ENCODE results near the gene EPHA4.
A peak's percentile ranks its signal among the peaks of the same experiment; 100 is the strongest.

Gene EPHA4

DNA sequence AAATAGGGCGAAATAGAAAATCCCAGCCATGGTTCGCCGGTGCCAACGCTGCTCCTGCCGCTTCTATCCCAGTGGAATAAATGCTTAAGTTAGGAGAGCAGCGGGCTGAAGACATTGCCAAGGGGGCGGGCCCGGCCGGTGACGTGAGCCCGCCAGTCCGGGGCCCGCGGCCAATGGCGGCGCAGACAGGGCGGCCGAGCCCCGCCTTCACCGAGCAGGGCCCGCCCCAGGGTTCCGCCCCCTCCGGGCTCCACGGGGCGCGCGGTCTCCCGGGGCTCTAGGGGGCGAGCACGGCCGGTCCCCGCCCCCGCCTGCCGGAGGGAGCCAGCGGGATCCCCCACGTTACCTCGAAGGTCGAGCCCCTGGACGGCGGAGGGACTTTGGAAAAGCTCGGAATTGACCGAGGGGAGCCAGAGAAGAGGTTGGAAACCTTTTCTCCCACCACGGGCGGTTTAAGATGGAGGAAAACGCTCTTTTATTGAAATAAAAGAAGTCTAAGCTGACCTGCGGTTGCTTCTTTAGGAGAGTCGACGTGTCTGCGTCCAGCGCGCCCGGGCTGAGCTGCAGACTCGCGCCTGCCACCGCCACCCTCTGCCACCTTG, at the start of gene EPHA4:
Gene EPHA4, minus strand, starts transcription at position 86 of the 602 bp plus-strand sequence. Its CDS starts 56 bp downstream, at position 30.
- peak; percentile 83 for DNase-seq

DNA sequence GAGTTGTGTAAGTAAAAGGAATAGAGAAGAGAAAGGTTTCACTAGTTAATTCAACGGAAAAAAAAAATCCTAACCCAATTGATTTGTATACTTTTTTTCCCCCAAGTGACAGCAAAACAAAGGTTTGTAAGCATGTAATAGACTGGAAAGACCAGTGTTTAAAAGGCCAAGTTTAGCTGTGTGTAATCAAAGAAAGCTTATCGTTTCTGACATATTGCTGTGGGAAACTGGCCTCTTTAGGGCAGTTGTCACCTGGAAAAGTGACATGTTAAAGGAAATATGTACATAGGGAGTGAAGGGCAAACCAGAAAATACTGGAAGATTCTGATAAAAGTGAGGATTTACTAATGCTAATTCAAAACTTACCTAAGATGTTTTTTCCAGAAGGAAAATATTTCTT, 45.9 kb upstream of the EPHA4 start:
- no peak for DNase-seq

DNA sequence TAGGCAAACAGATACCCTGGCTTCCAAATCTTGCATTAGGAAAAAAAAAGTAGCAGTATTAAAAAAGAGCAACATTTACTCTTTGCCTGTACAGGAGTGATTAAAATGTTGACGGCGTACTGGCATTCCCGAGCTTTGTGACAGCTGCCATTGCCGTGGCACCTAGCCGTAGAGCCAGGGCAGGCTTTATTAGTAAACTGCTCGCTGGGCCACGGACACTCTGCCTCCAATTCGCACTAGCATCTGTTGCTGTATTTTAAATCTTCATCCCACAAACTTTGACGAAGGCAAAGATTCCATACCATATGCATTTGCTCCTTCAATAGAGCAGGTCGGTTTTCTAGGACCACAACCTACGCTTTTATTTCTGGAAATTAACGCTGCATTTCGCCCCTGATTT, 44.5 kb upstream of the EPHA4 start:
- no peak for DNase-seq

DNA sequence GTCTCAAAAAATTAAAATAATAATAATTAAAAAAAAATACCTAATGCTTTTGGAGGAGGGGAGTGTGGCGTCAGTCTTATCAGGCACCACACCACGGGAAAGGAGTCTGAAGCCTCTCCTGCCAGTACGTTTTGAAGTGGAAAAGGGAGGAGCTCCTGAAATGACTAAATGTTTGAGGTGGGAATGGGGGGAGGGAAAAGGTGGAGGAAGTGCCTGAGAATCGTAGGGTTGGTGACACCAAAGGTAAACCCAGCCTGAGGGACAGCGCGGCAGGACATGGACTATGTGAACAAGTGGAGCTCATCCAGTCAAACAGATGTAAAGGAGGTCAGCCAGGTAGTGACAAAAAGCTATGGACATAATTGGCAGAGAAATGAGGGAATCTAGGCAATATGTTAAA, 42.2 kb upstream of the EPHA4 start:
- DNase-seq = no peak

DNA sequence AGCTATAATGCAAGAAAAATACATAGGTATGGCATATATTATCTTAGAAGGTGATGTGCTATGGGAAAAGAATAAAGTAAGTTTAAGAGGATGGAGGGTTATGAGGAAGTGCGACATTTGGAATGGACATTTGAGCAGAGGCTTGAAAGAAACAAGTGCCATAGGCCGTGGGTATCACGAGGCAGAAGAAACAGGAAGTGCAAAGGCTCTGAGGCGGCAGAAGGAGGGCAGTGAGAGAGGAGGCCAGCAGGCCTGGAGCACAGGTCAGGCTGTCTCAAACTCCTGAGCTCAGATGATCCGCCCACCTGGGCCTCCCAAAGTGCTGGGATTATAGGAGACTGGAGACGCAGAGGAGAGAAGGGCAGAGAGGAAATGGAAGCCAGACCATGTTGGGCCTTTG, 40.7 kb upstream of the EPHA4 start:
- no peak for DNase-seq

DNA sequence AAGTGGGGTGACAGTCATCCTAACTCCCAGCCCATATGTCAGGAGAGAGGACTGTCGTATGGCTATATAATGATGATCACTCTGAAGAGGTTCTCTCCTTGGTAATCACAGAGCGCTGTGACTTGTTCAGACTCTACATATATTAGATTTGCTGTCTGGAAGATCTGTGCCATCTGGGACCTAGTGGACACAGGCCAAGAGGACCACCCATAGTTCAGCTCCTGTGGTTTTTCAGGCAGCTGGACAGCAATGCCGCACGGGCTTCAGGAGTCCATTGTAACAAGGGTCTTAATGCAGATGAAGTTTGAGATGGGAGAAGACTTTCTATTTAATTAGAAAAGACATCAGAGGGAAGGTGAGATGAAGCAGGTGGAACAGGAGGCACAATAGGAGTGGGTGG, 40.1 kb upstream of the EPHA4 start:
- no peak for DNase-seq

DNA sequence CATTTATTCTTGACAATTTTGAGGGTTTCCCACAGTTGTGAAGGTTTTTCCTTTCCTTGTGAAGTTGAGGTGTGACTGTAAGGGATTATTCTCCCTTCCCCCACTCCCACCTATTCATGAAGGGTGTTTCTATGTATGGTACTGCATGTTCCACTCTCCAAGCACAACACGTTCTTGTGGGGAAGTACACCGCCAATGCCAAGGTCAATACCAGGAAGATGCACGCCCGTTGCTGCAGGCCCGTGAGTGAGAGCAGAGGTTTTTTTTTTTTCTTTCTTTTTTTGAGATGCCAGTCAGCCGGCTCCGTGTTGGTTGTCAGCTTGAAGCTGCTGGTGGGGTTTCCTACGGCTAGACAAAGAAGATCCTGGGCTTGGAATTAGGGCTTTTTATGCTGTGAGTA, 38.6 kb upstream of the EPHA4 start:
- DNase-seq = no peak

DNA sequence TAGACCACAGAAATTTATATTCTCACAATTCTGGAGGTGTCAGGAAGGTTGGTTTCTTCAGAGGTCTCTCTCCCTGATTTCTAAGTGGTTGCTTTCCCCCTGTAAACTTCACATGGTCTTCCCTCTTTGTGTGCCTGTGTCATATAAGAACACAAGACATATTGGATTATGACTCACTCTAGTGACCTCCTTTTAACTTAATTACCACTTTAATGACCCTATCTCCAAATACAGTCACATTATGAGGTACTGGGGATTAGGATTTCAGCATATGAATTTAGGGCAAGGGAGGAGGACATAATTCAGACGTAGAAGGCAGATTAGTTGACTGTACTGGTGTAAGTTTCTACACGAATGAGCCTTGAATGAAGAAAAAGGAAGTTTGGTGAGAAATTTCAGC, 38.2 kb upstream of the EPHA4 start:
- DNase-seq = no peak

DNA sequence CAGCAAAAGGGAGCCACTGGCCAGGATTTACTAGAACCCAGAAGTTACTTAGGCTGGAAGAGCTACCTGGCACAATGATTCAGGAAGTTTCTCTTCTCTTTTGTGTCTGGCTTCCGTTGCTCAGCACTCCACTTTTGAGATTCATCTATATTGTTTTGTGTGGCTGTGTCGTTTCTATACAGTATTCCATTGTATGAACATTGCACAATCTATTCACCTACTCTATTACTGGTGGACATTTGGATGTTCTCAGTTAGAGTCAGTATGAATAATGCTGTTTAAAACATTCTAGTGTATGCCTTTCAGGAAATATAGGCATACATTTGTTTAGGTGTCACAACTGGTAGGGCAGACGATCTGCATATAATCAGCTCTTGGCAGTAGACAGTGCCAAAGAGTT, 36.3 kb upstream of the EPHA4 start:
- DNase-seq = no peak

DNA sequence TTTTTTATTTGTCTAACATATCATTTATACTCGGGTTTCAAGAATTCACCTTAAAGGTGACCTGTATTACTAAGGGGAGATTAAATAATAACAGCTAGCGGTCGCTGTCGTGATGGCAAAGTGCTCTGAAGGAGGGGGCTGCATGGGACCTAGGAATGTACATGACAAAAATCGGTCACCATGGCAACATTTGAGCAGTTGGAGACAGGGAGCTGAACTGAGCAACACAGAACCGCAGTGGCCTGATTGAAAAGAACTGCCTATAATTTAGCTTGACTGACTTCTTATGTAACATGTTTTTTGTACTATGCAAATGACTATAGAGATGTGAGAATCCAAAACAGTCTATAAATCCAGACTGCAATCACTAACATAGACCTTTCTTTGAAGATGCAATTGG, 34.3 kb upstream of the EPHA4 start:
- DNase-seq = no peak

DNA sequence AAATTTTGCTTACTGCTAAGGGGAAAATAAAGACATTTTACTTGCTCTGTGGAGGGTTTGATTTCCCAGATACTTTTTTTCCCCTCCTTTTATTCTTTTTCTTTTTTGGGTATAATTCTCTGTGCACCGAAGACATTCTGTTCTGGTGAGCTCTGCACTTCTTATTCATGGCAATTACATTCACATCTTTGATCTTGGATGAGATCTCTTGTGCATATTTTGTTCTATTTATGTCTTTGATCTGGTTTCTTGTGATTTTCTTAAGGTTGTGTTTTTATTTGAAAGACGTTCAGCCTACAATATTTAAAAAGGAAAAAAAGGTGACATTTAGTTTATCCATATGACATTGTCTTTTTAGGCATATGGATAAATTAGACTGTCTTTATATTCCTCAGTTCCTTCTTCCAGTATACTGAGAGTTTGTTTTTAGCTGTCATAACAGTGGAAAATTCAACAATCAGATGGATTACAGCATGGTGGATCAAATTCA, 33.7 kb upstream of the EPHA4 start:
- no peak for DNase-seq

DNA sequence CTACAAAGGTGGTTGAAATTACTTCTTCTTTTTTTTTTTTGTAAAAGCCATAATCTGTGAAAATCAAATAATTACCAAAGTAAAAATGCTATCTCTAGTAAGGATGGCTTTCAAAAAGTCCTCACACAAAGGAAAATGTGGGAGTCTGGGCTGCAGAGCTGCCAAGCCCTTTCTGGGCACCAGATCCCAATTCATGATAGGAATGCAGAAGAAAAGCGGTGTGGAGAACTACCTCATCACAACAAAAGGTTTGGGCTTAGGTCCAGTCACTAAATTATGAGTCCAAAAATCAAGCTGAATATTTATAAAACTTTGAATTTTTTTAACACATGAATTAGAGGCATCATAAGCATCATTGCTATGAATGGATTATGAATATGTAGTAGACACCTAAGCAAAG, 30.8 kb upstream of the EPHA4 start:
- no peak for DNase-seq

DNA sequence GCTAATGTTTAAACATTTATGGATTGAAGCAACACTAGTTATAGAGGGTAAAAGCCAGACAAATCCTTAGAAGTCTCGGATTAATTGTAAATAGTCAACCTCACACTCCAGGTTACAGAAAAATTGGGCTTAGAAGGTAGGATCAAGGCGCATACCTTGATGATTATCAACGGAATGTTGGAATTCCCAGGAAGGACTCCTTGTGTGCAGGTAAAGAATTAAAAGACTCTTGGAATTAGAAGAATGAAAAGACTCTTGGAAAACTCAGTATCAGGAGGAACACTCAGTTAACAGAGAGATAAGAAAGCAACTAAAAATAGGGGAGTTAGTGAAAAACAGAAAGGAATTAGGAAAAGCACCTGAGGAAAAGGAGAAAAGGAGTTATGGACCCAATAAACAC, 29.3 kb upstream of the EPHA4 start:
- DNase-seq = no peak

DNA sequence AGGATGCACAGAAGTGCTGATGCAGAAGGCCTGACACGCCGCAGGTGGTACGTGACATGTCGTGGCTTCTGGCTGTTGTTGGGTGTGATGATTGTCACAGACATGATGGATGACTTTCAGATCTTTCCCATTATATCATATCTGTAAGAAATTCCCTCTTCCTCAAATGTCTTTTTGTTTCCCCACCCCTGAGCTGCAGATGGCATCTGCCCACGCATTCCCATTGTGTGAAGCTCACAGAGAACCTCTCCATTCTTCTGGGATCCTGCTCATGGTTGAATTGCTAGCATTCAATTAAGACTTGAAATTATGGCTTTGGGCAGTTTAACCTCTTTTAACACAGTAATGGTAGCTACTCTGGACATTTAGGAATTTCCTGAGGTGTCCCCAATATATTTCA, 28.3 kb upstream of the EPHA4 start:
- DNase-seq = no peak

DNA sequence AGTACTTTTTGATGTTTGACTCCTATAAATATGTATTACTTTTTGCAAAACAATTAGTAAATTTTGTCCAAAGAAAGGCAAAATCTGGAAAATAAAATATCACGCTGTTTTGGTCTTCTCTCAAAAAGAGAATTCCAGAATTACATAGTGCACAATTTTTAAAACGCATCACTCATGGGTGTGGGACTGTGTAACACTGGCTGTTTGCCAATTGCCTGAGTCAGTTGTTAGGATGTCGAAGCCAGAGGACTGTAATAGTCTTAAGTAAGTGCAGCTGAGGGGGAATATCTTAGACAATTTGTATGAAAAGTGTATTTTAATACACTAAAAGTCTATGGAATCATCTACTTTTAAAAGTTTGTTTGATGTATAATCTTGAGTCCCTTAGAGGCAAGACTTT, 24.1 kb upstream of the EPHA4 start:
- no peak for DNase-seq

DNA sequence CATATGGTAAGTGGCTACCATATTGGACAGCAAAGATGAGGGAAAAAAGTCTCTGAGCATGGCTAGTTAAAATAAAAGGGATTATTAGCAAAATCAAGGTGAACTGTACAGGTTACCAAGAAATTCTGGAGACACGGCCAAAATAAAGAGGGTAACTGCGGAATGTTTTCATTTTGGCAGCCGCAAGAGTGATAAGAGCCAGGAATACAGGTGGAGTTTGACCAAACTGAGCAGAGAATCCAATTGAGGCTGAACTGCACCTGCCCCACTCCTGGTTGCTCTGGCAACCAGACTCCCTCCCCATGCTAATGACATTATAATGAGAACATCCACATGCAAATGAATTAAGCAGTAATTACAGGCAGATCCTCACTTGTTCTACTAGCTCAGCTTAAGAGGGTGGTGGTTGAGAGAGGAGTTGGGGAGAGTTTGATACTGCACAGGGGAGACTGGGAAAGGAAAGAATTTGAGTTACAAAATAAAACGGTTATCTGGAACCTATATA, 18.8 kb upstream of the EPHA4 start:
- DNase-seq = peak; percentile 9

DNA sequence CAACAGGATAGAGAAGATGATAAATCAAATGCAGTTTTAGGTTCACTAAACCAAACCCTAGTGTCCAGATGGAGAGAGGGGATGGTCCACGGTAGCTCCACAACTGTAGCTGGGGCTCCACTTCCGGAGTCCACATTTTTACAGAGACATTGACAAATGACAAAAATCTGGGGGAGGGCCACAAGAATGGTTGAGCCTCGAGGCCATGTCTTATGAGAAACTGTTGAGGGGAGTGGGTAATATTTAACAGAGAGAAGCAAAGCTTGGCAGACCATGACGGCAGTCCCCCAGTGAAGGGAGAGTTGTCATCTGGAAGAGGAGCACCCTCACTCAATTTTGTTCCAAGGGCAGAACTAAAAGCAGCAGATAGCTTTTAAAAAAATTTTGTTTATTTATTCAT, 17.6 kb upstream of the EPHA4 start:
- no peak for DNase-seq

DNA sequence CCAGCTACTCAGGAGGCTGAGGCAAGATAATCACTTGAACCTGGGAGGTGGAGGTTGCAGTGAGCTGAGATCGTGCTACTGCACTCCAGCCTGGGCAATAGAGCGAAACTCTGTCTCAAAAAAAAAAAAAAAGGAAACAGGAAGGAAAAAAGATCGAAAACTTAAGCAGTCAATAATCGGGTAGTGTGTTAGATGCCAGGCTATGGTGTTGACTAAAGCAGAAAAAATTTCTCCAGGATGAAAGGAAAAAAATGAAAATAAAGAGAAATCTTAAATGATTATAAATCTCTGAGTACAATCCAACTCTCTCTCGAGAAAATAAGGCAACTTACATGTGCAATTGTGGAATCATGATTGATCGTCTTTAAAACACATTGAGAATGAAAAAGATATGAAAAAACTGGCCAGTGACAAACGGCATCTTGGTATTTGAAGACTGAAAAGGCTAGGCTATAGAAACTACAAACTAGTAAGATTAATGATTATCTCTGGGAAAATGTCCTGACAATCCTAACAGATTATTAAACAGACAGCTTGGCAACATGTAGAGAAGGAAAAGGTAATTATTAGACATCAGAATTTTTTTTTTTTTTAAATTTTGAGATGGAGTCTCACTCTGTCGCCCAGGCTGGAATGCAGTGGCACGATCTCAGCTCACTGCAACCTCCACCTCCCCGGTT, 16.3 kb upstream of the EPHA4 start:
- DNase-seq = no peak

DNA sequence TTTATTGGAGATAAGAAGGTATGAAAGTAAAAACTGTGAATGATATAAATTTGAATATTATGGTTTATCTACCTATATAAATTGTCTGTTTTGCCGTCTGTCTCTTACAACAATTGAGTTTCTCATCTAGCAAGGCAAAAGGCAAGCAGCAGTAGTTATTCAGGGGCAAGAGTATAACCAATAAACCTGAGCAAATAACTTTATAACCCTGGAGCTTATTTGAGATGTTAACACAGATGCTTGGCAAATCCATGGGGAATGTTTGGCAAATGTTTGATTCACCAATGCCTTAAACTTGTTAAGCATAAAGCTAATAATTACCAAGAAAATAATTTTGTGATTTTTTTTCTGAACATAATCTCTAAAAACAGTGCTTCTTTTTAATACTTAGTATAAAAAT, 9.9 kb upstream of the EPHA4 start:
- no peak for DNase-seq

DNA sequence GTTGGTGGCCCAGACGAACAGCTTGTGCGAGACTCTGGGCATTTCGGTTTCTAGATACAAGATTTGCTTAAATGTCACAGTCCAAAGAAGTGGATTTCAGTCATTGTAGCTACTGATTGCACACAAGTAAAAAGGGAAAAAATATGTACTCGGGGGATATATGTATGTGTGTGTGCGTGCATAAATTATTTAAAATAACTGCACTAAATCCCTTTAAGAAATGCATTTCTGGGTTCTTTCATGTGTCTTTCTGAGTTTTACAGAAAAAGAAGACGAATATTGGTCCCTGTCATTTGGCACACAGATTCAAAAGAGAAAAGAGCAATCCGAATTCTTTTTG, 2.1 kb upstream of the EPHA4 start:
- DNase-seq = no peak

DNA sequence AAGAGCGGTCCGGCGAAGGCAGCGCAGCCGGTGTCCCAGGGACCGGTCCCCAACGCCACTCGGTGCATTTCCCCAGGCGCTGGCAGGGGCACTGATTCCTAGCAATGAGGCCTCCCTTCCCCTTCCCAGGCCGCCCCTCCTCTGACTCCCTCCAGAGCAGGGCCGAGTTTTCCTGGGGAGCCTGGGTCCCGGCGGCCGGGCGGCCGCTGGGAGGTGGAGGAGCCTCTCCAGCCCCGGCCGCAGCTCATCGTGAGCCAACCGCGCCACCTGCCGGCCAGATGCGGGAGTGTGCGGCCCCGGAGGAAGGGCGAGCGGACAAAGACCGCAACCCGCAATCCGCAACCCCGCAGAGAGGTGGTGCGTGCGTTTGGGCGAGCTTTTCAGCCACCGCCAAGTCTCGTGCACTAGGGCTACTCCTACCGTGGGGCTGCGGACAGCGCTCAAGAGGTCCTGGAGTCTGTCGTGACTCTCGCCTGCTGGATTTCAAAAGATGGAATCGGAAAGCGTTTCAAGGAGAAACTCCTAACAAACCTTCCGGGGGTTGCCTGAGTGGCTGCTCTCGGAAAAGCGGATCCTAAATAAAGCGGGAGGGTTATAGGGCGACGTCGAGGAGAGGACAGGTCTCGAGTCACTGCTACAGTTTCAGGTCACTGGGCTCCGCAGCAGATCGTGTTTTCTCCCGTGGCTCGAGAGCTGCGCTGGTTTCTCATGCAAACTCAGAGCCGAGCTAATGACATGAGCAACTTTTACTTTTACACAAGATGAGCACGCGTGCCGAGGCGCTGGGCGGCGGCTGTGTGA, 1.5 kb upstream of the EPHA4 start:
- peak; percentile 84 for DNase-seq

DNA sequence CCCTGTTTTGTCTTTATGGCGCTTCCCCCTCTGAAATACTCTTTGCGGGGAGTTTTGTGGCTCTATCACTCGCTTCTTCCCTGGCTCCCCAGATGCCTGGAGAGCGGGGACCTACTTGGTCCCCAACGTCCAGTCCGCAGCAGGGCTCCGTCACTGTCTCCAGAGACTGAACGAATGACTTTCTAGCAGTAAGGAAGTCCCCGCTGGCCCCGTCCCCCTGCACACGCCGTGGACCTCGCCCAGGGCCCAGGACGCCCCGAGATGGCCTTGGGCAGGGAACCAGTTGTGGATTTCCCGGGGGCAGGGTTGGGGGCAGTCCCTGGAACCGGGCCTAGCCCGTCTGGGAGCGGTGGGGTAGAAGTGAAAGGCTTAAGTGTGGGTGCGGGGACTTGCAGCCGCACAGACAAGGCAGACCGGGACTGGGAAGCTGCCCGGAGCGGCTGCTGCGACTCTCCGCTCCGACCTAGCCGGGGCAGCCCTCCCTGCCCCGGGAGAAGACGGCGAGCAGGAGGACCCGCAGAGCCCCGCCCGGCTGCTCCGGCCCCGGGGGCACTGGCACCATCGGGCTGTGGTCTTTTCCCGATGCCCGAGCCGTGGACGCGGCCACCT, 821 bp upstream of the EPHA4 start:
- no peak for DNase-seq

DNA sequence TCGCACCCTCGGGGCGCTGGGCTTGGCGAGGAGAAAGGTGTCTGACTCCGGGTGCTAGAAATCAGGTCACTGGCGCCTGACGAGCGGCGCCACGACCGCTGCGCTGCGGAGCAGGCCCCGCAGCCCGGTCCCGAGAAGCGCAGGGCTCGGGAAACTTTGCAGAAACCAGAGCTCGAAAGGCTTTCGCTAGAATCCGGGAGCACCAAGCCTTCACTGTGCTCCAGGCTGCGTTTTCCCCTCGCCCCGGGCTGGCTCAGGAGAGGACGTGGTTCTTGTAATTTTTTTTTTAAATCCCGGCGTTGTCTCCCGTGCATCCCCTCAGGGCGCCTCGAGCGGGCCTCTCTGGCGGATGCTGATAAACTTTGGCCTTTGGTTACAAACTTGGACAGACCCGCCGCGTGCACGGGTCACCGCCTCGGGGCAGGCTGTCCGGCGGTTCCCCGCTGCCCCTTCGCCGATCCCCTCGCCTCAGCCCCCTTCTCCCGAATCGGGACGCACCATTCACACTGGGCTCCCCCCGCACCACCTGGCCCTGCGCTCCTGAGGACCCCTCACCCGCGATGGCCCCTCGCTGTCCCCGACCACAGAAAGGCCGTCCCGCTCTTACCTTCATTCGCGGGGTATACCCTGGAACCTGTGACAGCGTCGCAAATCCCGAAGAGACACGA, 419 bp downstream of the EPHA4 start:
- DNase-seq = no peak

Measured in COR-L47 (cell line).